Mammary epithelial cell (primary cell): ENCODE measurements around the gene LEUTX.

Source experiments
- EZH2 ChIP-seq: IDR thresholded peaks from 2 replicates; pipeline ENCODE4 v1.6.1; 2012; ENCODE audit warnings: low read length, inconsistent platforms, borderline replicate concordance
- TF ChIP-seq, protein P1 (sequence below), 2 donors: IDR thresholded peaks in 1 of 2; conservative IDR thresholded peaks in 1 of 2; 2 replicates each; pipeline ENCODE4 v1.5.1; 2011 to 2012; ENCODE audit warnings: inconsistent platforms in 2 of 2, low read length in 2 of 2, mild to moderate bottlenecking in 2 of 2, control low read depth in 1 of 2, low read depth in 1 of 2; ENCODE audit not compliant: insufficient read depth in 1 of 2; ENCODE audit errors: extremely low read depth in 1 of 2

DNA sequence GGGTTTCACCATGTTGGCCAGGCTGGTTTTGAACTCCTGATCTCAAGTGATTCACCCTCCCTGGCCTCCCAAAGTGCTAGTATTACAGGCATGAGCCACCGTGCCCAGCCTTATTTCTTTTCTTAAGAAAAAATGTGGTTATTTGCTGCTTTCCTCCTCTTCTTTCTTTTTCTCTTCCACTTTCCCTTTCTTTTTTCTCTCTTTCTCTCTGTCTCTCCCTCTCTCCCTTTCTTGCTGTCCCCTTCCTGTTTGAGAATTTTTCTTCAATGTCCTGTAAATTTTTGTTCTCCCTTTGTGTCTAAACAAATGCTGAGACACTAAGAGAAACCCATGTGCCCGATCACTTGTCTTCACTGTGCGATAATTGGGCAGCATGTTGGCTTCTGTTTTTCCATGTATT is 2.2 kb downstream of the LEUTX start:
- TF ChIP-seq, protein P1, sequence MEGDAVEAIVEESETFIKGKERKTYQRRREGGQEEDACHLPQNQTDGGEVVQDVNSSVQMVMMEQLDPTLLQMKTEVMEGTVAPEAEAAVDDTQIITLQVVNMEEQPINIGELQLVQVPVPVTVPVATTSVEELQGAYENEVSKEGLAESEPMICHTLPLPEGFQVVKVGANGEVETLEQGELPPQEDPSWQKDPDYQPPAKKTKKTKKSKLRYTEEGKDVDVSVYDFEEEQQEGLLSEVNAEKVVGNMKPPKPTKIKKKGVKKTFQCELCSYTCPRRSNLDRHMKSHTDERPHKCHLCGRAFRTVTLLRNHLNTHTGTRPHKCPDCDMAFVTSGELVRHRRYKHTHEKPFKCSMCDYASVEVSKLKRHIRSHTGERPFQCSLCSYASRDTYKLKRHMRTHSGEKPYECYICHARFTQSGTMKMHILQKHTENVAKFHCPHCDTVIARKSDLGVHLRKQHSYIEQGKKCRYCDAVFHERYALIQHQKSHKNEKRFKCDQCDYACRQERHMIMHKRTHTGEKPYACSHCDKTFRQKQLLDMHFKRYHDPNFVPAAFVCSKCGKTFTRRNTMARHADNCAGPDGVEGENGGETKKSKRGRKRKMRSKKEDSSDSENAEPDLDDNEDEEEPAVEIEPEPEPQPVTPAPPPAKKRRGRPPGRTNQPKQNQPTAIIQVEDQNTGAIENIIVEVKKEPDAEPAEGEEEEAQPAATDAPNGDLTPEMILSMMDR (conservative IDR thresholded peaks at IDR 0.05 in 1 of 2, IDR thresholded peaks at IDR 0.05 in 1 of 2; ENCODE audit: extremely low read depth in 1 of 2, insufficient read depth in 1 of 2, low read depth in 1 of 2, low read length in 2 of 2), result no peak
- TF ChIP-seq EZH2, result no peak
